Esophagus muscularis mucosa (tissue), 4 donors: ENCODE measurements around the gene LTBP3. TPM values are rescaled to one million over a fixed set of nuclear protein-coding genes. Genes with fewer than 3 reads are reported as not detected.

ENCODE experiments used
- DNase-seq: peaks from one replicate; pipeline ENCODE4 v3.0.0-alpha.2; 2017; ENCODE audit errors: extremely low spot score
- H3K27ac ChIP-seq, 4 donors: fragments of 200-600 bp; sonication (generic); replicated peaks in 1 of 4; 1 replicate in 3 of 4; 2 replicates in 1 of 4; pipeline ENCODE4 v1.5.1; 2016 to 2019; ENCODE audit warnings: mild to moderate bottlenecking in 1 of 4
- H3K27me3 ChIP-seq, 4 donors: fragments of 200-600 bp; sonication (generic); one replicate each; pipeline versions ENCODE4 v1.5.1 to v1.6.0; 2016 to 2019
- H3K36me3 ChIP-seq, 4 donors: fragments of 200-600 bp; sonication (generic); one replicate each; pipeline ENCODE4 v1.5.1; 2016 to 2019
- H3K4me1 ChIP-seq, 4 donors: fragments of 200-600 bp; sonication (generic); one replicate each; pipeline ENCODE4 v1.5.1; 2016 to 2019
- H3K4me3 ChIP-seq, 4 donors: fragments of 200-600 bp; sonication (generic); 1 replicate in 2 of 4; 2 replicates in 2 of 4; pipeline ENCODE4 v1.5.1; 2016 to 2019; ENCODE audit warnings: mild to moderate bottlenecking in 4 of 4, moderate library complexity in 1 of 4
- H3K9me3 ChIP-seq, 4 donors: fragments of 200-600 bp; sonication (generic); 1 replicate in 3 of 4; 2 replicates in 1 of 4; pipeline ENCODE4 v1.5.1; 2016 to 2019
- CTCF ChIP-seq, 3 experiments: fragments of 200-600 bp in 2 of 3; fragments of 450-650 bp in 1 of 3; sonication (generic) in 2 of 3; IDR thresholded peaks; one replicate each; pipeline ENCODE4 v1.5.1; 2017 to 2019; ENCODE audit warnings: antibody characterized with exemption in 3 of 3, mild to moderate bottlenecking in 2 of 3, moderate library complexity in 1 of 3
- EP300 ChIP-seq: sonication (generic); formaldehyde crosslinking; IDR thresholded peaks from one replicate; pipeline ENCODE4 v1.6.1; 2017; ENCODE audit warnings: antibody characterized with exemption
- POLR2A ChIP-seq: fragments of 450-650 bp; IDR thresholded peaks from one replicate; pipeline ENCODE4 v1.6.1; 2017; ENCODE audit warnings: antibody characterized with exemption, moderate library complexity, mild to moderate bottlenecking, low read depth
- POLR2AphosphoS5 ChIP-seq, 2 donors: sonication (generic); formaldehyde crosslinking; IDR thresholded peaks; one replicate each; pipeline ENCODE4 v1.6.1; 2017; ENCODE audit warnings: antibody characterized with exemption in 2 of 2
- WGBS: methylation state at CpG from one replicate; pipeline ENCODE4 v1.1.5; 2018; 5-methylcytosine and 5-hydroxymethylcytosine counted together
- intact Hi-C: fragments of 100-400 bp; cut with DNase I; formaldehyde crosslinking; loops from one replicate; pipeline ENCODE4 v1.15.1; 2023
- total RNA-seq, 4 donors: library from RNA; depleted of rRNA; stranded (reverse); fragments of >200 nt; gene quantifications; one replicate each; pipeline versions ENCODE4 v1.1.0 to v1.2.1, GENCODE V29; 2016

LTBP3 gene
- total RNA-seq, 4 donors from 2014 or later = 107 to 208 (median 137) TPM

GRCh38 chr11:65547446-65548125 lies 10.6 kb downstream of the LTBP3 start:
- H3K36me3 ChIP-seq = peaks cover 0 to 92% (median 78%) of the 10 kb centered on the region in 4 donors
- 85% methylated on average over 33 of the region's 52 CpGs for WGBS

GRCh38 chr11:65546217-65546958 lies 11.8 kb downstream of the LTBP3 start:
- H3K27ac ChIP-seq = peak overlapping the region; percentile 61 to 76 (median 67)
- peaks cover 4 to 23% (median 20%) of the 10 kb centered on the region in 4 donors for H3K4me1 ChIP-seq
- TF ChIP-seq CTCF (IDR thresholded peaks at IDR 0.05) (no peak), POLR2A (no peak), EP300 (no peak), POLR2AphosphoS5 (IDR thresholded peaks at IDR 0.05) (no peak)
- DNase-seq = peak; percentile 97
- peak overlapping the region in 3 of 4 donors; percentile 24 to 46 (median 27) for H3K4me3 ChIP-seq
- 39% methylated on average over 37 of the region's 64 CpGs for WGBS
- H3K27me3 ChIP-seq = no peaks in the 10 kb centered on the region
- intact Hi-C loops = no loop called here
- peaks cover 0 to 82% (median 68%) of the 10 kb centered on the region in 4 donors for H3K36me3 ChIP-seq
- H3K9me3 ChIP-seq = no peaks in the 10 kb centered on the region

More at GRCh38 chr11:65547446-65548125, 10.6 kb downstream of the LTBP3 start:
- peak overlapping the region in 2 of 4 donors; percentile 65 to 76 for H3K27ac ChIP-seq
- no peak overlapping the region for H3K4me3 ChIP-seq
- H3K9me3 ChIP-seq = no peaks in the 10 kb centered on the region
- TF ChIP-seq CTCF (IDR thresholded peaks at IDR 0.05) (no peak), POLR2AphosphoS5 (IDR thresholded peaks at IDR 0.05) (no peak), EP300 (no peak), POLR2A (no peak)
- intact Hi-C loops = no loop called here
- peaks cover 0 to 20% (median 20%) of the 10 kb centered on the region in 4 donors for H3K4me1 ChIP-seq
- H3K27me3 ChIP-seq = no peaks in the 10 kb centered on the region
- no peak for DNase-seq

GRCh38 chr11:65545853-65546216 lies 12.3 kb downstream of the LTBP3 start:
- no peak for DNase-seq
- intact Hi-C loops = no loop called here
- 92% methylated on average over 4 of the region's 4 CpGs for WGBS
- TF ChIP-seq EP300 (no peak), POLR2AphosphoS5 (IDR thresholded peaks at IDR 0.05) (no peak), CTCF (IDR thresholded peaks at IDR 0.05) (no peak), POLR2A (no peak)
- Histone ChIP-seq H3K9me3 (no peaks in the 10 kb centered on the region), H3K4me3 (no peak overlapping the region), H3K36me3 (peaks cover 0 to 77% (median 63%) of the 10 kb centered on the region in 4 donors), H3K27ac (peak overlapping the region in 3 of 4 donors; percentile 61 to 76 (median 65)), H3K4me1 (peaks cover 10 to 29% (median 26%) of the 10 kb centered on the region in 4 donors), H3K27me3 (no peaks in the 10 kb centered on the region)

GRCh38 chr11:65542738-65543390 lies 15.3 kb downstream of the LTBP3 start:
- H3K4me1 ChIP-seq = peaks cover 23 to 48% (median 45%) of the 10 kb centered on the region in 4 donors
- WGBS = 88% methylated on average over 2 of the region's 3 CpGs
- no peaks in the 10 kb centered on the region for H3K27me3 ChIP-seq
- peaks cover 8 to 71% (median 56%) of the 10 kb centered on the region in 4 donors for H3K36me3 ChIP-seq
- H3K9me3 ChIP-seq = no peaks in the 10 kb centered on the region
- no peak overlapping the region for H3K4me3 ChIP-seq
- intact Hi-C loops = loop anchor here (5.0 kb wide), 1 partner anchor 49 kb away; no protein-coding TSS in a partner anchor
- peak overlapping the region in 1 of 4 donors; percentile 94 for H3K27ac ChIP-seq
- TF ChIP-seq EP300 (no peak), CTCF (IDR thresholded peaks at IDR 0.05) (no peak)
- no peak for DNase-seq
